Tibial nerve (tissue), 4 donors: ENCODE measurements around the gene LSMEM2. TPM values are rescaled to one million over a fixed set of nuclear protein-coding genes. Genes with fewer than 3 reads are reported as not detected.

Experiments used
- DNase-seq, 2 donors: peaks; one replicate each; pipeline ENCODE4 v3.0.0-alpha.2; 2019; ENCODE audit warnings: low spot score in 2 of 2
- H3K27ac ChIP-seq, 4 donors: fragments of 200-600 bp; sonication (generic) in 3 of 4; one replicate each; pipeline ENCODE4 v1.5.1; 2017 to 2019; ENCODE audit warnings: mild to moderate bottlenecking in 1 of 4
- H3K27me3 ChIP-seq, 2 donors: fragments of 200-600 bp; sonication (generic) in 1 of 2; one replicate each; pipeline versions ENCODE4 v1.5.1 to v1.6.0; 2017 to 2019
- H3K36me3 ChIP-seq, 3 donors: fragments of 200-600 bp; sonication (generic); one replicate each; pipeline ENCODE4 v1.5.1; 2018 to 2019
- H3K4me1 ChIP-seq, 4 donors: fragments of 200-600 bp; sonication (generic) in 3 of 4; one replicate each; pipeline ENCODE4 v1.5.1; 2017 to 2019
- H3K4me3 ChIP-seq, 4 donors: fragments of 200-600 bp; sonication (generic) in 3 of 4; one replicate each; pipeline ENCODE4 v1.5.1; 2017 to 2019; ENCODE audit warnings: mild to moderate bottlenecking in 1 of 4, moderate library complexity in 1 of 4
- H3K9me3 ChIP-seq, 4 donors: fragments of 200-600 bp; sonication (generic) in 3 of 4; one replicate each; pipeline ENCODE4 v1.5.1; 2017 to 2019
- CTCF ChIP-seq, 5 experiments: fragments of 200-600 bp in 3 of 5; fragments of 450-650 bp in 2 of 5; sonication (generic) in 3 of 5; IDR thresholded peaks; one replicate each; pipeline ENCODE4 v1.5.1; 2016 to 2019; ENCODE audit warnings: antibody characterized with exemption in 5 of 5, mild to moderate bottlenecking in 3 of 5, moderate library complexity in 2 of 5
- EP300 ChIP-seq, 2 donors: sonication (generic); formaldehyde crosslinking; IDR thresholded peaks; one replicate each; pipeline ENCODE4 v1.6.1; 2017; ENCODE audit warnings: antibody characterized with exemption in 2 of 2, mild to moderate bottlenecking in 1 of 2
- POLR2A ChIP-seq, 2 donors: fragments of 450-650 bp; IDR thresholded peaks; one replicate each; pipeline ENCODE4 v1.6.1; 2017; ENCODE audit warnings: antibody characterized with exemption in 2 of 2, mild to moderate bottlenecking in 2 of 2, moderate library complexity in 2 of 2
- WGBS, 2 donors: methylation state at CpG; one replicate each; pipeline ENCODE4 v1.1.5; 2018; 5-methylcytosine and 5-hydroxymethylcytosine counted together
- total RNA-seq, 4 donors: library from RNA; depleted of rRNA; stranded (reverse); fragments of >200 nt; gene quantifications; one replicate each; pipeline ENCODE4 v1.1.0, GENCODE V29; 2016

LSMEM2 gene
- total RNA-seq, 4 donors from 2014 or later = 2.0 to 3.1 (median 2.5) TPM

- Histone ChIP-seq H3K36me3 (peaks cover 0 to 58% (median 10%) of the 10 kb centered on the region in 3 donors), H3K4me1 (peaks cover 0 to 100% (median 81%) of the 10 kb centered on the region in 4 donors), H3K4me3 (no peak overlapping the region), H3K9me3 (no peaks in the 10 kb centered on the region), H3K27ac (peak overlapping the region in 3 of 4 donors; percentile 10 to 96 (median 84)), H3K27me3 (no peaks in the 10 kb centered on the region)
- DNase-seq = no peak
- no peak for TF ChIP-seq EP300 (IDR thresholded peaks at IDR 0.05)
- TF ChIP-seq POLR2A (IDR thresholded peaks at IDR 0.05) = no peak
- TF ChIP-seq CTCF (IDR thresholded peaks at IDR 0.05) = no peak
- WGBS, 2 donors = 94 to 97% methylated on average over 4 of the region's 4 CpGs
These were observed 28.4 kb upstream of the LSMEM2 start for GRCh38 chr3:50250514-50250913.

GRCh38 chr3:50251220-50251619 is 27.7 kb upstream of the LSMEM2 start:
- TF ChIP-seq POLR2A (IDR thresholded peaks at IDR 0.05) = no peak
- TF ChIP-seq EP300 (IDR thresholded peaks at IDR 0.05) = no peak
- no peak for TF ChIP-seq CTCF (IDR thresholded peaks at IDR 0.05)
- H3K27me3 ChIP-seq = no peaks in the 10 kb centered on the region
- no peaks in the 10 kb centered on the region for H3K9me3 ChIP-seq
- WGBS, 2 donors = 72% methylated on average over 8 of the region's 8 CpGs
- H3K27ac ChIP-seq = peak overlapping the region in 3 of 4 donors; percentile 13 to 96 (median 84)
- H3K4me3 ChIP-seq = no peak overlapping the region
- peaks cover 0 to 99% (median 76%) of the 10 kb centered on the region in 4 donors for H3K4me1 ChIP-seq
- DNase-seq = no peak
- H3K36me3 ChIP-seq = peaks cover 0 to 65% (median 12%) of the 10 kb centered on the region in 3 donors

- Histone ChIP-seq H3K36me3 (peaks cover 0 to 78% (median 26%) of the 10 kb centered on the region in 3 donors), H3K27ac (peak overlapping the region; percentile 76 to 98 (median 86)), H3K4me1 (peaks cover 0 to 99% (median 65%) of the 10 kb centered on the region in 4 donors), H3K4me3 (no peak overlapping the region), H3K9me3 (no peaks in the 10 kb centered on the region), H3K27me3 (no peaks in the 10 kb centered on the region)
- TF ChIP-seq POLR2A (IDR thresholded peaks at IDR 0.05) (peak in 1 of 2 donors; percentile 39), EP300 (IDR thresholded peaks at IDR 0.05) (peak; percentile 40 to 76), CTCF (IDR thresholded peaks at IDR 0.05) (no peak)
- WGBS, 2 donors = 55 to 63% methylated on average over 8 of the region's 8 CpGs
- DNase-seq = peak; percentile 63 to 68
These were observed 24.2 kb upstream of the LSMEM2 start for GRCh38 chr3:50254577-50255250.

- peak overlapping the region; percentile 76 to 98 (median 86) for H3K27ac ChIP-seq
- no peaks in the 10 kb centered on the region for H3K27me3 ChIP-seq
- H3K36me3 ChIP-seq = peaks cover 0 to 78% (median 26%) of the 10 kb centered on the region in 3 donors
- H3K4me3 ChIP-seq = no peak overlapping the region
- peaks cover 0 to 96% (median 62%) of the 10 kb centered on the region in 4 donors for H3K4me1 ChIP-seq
- TF ChIP-seq EP300 (IDR thresholded peaks at IDR 0.05) (no peak), POLR2A (IDR thresholded peaks at IDR 0.05) (no peak), CTCF (IDR thresholded peaks at IDR 0.05) (no peak)
- DNase-seq = no peak
- no peaks in the 10 kb centered on the region for H3K9me3 ChIP-seq
- WGBS, 2 donors = 79 to 96% methylated on average over 9 of the region's 9 CpGs
These were observed 23.7 kb upstream of the LSMEM2 start for GRCh38 chr3:50255251-50255615.
